DLD1 (cell line): ENCODE data around the gene RAPGEF1.

ENCODE experiments used
- in situ Hi-C: cut with HindIII; loops from 2 replicates; pipeline ENCODE4 v1.10.0; 2017; ENCODE audit warnings: low sequenced_read_pairs

The RAPGEF1 gene

DNA sequence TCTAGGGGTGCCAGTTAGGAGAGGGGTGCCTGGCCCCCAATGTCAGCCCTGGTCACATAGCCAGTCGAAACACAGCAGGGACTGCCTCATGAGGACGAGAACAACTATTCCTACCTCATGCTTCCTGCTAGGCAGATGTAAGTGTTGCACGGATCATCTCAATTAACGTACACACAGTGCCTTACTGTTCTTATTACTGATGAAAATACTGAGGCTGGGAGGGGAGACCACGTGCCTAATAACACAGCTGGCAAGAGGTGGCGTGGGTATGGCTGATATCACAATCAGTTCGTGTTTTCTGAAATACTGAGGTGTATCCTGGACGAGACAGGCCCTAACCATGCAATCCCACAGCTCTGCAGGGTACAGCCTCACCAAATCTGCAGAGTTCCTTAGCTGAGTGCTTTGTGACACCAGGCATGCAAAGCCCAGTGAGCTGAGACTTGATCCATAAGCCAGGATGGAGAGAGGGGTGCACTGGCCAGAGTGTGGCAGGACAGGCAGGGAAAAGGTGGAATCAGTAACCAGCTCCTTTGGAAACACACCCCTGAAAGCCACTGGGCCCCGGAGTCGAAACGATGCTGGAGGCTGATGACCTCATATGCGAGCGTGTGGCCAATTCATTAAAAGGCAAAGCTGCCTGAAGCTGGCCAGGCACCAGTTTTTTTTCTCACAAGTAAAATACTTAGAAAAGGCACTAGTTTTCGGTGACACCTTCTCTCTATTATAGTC, 130.6 kb downstream of the RAPGEF1 start:
- in situ Hi-C loops: no loop called here

DNA sequence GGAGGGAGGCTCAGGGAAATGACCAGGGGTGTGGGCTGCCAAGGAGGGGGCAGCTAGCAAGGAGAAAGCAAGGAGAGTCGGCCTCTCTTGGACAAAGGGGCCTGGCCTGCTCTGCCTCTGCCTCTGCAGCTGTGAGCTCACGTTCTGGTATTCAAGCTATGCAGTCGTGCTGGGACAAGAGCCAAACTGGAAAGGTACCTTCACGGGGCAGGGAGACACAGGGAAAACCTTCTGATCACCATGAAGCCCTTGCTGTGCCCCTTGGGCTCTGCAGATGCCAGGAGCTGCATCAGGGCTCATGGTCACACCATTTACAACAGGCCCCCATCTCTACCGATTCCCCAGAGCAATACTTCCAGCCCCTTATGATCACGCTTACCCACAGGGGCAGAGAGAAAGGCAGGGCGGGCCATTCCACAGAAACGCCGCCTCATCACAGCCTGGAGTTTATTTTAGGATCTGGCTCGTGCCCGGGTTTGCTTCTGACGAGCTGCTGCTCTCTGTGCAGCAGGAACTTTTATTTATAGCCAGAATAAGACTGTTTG, 131.3 kb downstream of the RAPGEF1 start:
- in situ Hi-C loops: no loop called here

DNA sequence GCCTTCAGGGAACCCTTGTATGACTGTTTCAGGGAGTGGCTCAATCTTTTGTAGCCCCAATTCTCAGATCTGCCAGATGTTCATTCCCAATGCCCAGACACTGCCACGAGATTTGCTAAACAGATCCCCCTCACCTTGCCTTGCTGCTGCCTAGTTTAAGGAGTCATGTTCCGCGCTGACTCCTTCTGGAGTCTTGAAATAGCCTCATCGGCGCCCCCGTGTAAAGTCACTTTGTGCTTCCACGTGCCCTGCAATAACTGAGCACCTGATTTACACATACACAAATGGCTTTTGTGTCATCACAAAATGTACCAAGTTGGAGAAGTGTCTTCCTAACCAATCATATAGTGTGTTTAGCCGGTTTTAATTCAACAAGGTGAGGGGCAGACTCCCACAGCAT, 132.3 kb downstream of the RAPGEF1 start:
- in situ Hi-C loops: no loop called here

DNA sequence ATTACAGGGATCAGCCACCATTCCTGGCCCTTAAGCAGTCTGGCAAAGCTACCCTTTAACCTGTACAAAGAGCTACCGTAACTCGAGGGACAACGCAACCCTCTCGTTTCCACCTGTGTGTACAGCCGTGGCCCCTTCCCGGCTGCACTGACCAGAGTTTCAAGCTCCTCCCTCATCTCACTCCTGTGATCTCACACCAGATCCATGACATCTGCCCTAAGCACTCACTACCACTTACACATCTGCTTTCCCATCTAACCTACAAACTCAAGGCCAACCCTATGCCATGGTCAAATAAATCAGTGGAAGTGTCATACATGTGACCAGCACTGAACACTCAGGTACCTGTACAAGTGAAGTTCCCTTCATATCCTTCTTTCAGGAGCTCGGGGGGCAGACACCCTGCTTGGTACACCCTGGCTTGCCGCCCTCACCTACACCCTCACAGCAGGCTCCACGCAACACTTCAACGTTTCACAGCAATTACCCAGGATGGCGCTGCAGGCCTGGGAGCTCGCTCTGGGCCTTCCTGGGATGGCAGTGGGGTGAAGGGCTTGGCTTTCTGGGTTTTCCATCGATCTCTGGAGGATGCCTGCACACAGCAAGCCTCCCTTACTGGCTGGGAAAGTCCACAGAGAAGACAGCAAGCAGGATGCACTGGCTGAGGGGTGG, 132.8 kb downstream of the RAPGEF1 start:
- in situ Hi-C loops: no loop called here

DNA sequence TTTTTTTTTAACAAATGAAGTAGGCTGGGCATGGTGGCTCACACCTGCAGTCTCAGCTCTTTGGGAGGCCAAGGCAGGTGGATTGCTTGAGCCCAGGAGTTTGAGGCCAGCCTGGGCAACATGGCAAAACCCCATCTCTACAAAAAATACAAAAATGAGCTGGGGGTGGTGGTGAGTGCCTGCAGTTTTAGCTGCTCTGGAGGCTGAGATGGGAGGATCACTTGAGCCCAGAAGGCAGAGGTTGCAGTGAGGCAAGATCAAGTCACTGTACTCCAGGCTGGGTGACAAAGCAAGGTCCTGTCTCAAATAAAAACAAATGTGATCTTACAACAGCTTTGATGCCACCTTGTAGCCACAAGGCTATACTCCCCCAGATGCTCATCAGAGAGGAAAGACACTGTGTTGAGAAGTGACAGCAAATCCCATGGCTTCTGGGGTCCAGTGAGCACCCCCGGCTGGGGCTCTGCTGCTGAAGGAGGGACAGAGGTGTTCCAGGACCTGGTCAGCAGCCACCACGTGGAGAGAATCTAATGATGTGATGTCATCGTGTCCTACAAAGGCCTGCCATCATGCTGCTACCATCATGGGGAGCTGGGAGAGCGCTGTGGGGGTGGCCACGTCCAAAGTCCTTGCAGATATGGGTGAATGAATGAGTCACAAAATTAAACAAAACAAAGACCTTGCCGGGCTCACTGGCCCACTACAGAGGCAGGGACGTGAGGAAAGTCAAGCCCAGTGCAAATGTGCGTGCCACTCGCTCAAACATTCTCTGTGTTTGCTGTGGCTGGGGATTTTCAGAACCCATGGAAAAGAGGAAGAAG, 133.9 kb downstream of the RAPGEF1 start:
- in situ Hi-C loops: no loop called here

DNA sequence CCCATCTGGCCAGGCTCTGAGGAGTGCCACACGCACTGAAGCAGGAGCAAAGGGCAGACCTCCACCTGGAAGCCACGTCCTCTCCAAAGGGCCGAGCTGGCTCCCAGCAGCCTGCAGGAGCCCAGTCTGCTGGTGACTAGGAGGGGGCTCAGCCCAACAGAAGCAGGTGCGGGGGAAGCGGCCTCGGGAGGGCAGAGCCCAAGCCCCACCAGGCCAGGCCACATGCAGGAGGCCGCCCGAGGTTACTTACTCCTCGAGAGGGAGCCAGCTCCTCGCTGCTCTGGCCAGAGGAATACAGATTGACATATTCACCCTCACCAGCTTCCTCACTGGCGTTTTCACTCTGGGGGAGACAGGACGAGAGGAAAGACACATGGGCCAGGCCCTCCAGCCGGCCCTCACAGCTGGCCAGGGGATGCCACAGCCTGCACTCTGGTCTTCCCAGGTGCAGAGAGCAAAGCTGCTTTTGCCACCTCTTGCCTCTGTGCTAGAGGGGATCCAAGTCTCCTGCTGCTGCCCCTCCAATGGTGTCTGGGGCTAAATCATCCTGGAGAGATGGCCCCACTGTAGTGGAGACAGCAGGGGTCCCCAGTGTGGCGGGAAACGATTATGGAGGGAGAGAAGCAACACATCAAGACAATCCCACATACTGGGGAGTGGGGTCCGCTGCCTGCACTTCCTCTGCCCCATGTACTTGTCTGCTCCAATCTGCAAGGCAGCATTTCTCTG, 136.0 kb downstream of the RAPGEF1 start:
- in situ Hi-C loops: no loop called here

DNA sequence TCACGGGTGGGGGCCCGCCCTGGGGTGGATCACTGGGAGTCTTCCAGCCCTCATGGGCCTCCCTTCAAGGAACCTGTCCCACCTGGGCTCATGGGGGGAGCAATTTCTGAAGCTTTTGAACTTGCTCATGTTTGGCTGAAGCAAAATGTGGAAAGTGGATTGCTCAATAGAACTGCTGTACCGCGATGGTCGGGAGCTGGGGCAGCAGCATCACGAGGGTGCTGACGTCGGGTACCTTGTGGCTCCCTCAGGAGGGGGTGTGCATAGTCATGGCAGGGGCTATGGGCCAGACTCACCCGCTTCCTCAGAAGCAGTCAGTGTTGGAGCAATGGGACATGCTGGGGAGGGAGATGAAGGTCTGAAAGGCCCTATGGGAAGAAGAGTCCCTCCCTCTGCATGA, 136.7 kb downstream of the RAPGEF1 start:
- in situ Hi-C loops: no loop called here

DNA sequence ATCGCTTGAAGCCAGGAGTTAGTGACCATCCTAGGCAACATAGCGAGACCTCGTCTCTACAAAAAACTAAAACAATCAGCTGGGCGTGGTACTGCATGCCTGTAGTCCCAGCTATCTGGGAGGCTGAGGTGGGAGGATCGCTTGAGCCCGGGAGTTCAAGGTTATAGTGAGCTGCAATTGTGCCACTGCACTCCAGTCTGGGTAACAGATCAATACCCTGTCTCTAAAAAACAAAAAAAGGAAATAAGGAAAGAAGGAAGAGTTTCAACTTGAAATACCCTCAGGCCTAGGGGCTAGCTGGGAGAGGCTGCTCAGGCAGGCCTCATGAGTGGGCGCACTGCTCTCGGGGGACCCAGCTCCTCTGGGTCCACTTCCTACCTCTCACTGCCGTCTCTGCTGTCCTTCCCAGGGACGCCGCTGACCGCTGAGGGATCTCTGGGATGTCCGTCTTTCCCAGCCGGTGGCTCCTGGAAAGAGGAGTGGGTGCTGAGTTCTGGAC, 138.1 kb downstream of the RAPGEF1 start:
- in situ Hi-C loops: no loop called here

DNA sequence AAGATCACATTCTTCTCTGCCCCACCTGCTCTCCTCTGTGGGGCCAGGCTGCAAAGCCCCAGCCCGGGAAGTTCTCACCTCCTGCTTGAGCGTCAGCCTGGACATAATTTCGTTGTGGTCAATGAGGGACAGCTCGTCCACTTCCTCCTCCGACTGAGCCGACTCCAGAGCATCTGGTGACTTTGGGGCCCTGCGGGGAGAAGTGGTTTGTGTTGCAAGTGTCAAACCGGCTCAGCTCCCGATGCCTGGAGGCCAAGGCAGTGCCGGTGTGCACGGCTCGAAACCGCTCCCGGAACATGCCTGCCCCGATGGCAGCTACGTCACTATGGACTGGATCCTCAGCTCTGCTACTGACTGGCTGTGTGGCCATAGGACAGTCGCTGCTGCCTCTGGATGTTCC, 141.8 kb downstream of the RAPGEF1 start:
- in situ Hi-C loops: no loop called here

DNA sequence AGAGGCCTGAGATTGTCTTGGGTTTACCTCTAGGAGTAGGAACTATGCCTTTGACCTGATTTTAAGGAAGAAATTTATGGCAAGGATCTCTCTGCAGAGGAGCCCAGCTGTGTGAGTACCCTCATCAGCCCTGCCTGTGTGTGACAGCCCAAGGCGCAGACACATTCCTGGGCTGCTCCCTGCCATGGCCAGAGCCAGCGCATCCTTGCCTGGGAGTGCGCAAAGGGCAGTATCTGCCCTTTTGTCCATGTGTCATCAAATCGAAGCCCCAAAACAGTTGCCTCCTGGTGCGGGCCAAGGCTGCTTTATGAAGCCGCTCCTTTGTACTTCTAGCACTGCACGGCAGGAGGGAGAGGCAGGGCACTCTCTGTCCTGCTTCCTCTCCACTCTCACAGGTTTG, 142.6 kb downstream of the RAPGEF1 start:
- in situ Hi-C loops: no loop called here

DNA sequence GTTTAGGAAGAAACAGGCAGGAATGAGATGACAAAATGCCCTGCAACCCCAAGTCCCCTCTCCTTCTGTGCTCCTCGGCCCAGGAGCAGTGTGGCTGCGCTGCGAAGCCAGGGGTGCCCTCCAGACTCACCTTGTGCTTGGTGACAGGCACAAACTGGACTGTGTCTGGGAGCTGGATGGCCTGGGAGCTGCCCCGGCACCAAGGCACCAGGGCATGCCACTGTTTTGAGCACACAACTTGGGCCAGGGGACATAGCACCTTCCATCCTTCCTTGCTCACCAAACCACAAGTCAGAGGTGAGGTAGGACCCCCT, 143.5 kb downstream of the RAPGEF1 start:
- in situ Hi-C loops: no loop called here

DNA sequence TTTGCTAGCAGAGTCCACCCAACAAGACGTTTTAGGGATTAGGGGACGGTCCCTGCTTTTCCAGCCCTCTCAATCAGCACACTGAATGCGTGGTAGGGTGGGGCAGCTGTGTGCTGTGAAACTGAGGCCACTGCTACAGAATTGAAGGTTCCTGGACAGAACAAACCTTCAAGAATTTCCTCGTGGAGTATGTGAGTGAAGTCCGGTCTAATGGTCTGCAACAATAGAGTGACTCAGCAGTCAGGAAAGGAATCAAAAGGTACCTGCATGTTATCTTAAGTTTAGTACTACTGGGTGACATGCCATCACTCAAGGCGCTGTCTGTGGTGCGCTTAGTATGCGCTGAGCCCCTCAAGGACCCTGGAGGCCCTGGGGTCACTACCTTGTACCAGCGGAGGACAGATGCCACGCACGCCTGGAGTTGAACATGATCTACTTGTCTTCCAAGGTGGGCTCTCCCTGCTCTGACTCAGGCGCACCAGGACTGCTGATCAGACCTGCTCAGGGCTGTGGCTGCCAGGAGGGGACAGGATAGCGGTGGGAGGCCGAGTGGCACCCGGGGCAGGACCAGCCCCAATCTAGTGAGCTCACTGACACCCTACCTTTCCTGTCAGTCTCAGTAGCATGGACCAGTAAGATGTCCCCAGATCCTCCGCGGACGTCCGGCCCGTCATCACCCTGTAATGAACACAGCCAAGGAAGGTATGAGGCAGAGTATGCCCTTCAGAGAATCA, 144.0 kb downstream of the RAPGEF1 start:
- in situ Hi-C loops: no loop called here

DNA sequence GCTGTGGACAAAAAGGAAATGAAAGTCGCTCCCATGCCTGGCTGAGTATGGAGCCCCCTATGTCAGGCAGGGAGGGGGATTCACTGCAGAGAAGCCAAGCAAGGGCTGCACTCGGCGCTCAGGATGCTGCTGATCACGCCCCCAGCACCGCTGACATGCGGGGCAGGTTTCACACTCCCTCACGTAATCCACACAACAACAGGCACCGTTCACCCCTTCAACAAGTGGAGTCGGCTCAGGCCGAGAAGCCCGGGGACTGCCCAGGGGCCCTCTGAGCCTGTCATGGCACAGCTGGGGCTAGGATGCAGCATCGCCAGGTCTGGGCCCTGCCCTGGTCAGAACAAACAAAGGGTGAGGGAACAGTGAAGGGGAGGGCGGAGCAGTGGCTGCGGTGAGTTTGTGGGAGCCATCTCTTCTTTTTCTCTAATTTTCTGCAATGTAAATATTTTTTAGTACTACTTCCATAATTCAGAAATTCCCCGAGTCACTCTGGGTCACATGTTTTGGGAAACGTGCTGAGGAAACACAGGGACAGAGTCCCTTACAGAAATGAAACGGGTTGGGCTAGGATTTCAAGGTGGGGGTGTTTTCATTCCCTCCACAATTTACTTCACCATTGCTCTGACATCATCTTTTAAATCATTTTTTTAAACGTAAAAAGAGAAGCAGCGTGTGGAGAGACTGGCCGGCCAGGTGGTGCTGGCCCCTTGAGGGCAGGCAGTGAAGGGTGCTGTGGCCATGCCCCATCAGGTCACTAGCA, 144.8 kb downstream of the RAPGEF1 start:
- in situ Hi-C loops: no loop called here

DNA sequence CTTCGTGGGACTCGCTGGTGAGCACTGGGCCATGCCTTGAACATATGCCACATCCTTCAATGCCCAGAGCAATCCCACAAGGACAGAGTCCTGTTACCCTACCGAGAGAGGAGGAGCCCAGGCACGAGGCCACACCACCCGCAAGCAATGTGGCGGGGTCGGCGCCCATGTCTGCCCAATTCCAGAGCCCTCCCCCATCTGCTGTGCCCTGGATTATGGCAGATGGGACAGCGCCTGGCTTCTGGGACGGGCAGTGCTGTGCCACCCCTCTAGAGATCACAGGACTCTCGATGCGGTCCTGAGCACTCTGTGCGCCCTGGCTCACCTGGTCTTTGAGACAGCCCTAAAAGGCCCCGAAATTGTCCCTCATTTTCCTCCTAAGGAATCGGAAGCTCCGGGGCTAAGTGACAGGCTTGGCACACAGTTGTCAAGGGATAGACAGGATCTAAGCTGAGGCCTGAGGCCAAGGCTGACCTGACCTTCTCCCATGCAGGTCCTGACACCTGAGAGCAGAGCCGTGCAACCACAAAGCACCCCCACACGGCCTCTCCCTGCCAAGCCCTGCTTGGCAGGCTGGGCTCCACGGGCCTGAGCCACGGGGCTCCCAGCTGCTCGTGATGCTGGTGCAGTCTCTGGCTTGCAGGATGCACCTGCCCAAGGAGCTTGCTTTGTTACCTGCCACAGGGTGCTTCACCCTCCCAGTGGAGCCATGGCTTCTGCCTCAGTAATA, 145.8 kb downstream of the RAPGEF1 start:
- in situ Hi-C loops: no loop called here

DNA sequence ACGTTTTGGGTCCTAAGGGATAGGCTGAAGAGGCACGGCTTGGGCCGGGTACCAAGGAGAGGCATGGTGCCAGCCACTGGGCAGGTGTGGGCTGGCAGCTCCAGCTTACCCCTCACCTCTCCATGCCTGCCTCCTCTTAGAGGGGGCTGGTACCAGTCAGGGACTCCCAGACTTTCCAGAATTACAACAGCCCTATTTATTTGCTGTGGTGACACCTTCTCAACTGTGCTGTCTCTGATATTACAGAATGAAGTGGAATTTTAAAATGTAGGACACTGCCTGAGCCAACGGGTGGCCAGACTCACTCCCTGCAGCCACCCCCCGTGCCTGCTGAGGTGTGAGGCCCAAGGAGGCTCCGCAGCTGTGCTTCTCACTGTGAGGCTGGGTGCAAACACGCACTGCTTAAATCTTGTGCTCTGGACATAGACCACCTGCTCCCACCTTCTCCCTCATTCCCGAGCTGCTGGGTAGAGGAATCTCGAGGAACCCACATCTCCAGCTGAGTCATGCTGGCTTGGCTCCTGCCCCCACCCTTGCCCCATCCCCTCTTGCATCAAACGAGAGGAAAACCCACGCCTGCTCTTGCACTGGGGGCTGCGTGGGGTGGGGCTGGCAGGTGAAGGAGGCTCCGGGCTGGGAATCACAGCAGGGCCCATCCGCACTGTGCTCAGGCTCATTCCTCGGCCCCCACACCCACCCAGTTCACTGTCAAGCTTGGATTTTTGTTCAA, 146.6 kb downstream of the RAPGEF1 start:
- in situ Hi-C loops: no loop called here

DNA sequence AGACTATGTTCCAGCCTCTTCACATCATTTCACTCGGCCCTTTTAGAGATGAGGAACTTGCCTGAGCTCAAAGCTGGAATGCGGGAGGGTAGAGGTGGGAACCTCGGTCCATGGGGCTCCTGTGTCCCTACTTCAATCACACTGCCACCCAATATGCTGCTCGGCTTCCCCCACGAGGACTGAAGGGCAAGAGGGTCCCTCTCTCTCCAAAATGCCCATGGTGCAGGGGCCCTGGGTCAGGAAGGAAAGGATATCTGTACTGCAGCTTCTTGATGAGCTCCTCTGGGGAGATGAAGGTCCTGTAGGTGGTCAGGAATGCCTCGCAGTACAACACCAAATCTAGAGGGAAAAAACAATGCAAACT, 148.0 kb downstream of the RAPGEF1 start:
- in situ Hi-C loops: no loop called here

DNA sequence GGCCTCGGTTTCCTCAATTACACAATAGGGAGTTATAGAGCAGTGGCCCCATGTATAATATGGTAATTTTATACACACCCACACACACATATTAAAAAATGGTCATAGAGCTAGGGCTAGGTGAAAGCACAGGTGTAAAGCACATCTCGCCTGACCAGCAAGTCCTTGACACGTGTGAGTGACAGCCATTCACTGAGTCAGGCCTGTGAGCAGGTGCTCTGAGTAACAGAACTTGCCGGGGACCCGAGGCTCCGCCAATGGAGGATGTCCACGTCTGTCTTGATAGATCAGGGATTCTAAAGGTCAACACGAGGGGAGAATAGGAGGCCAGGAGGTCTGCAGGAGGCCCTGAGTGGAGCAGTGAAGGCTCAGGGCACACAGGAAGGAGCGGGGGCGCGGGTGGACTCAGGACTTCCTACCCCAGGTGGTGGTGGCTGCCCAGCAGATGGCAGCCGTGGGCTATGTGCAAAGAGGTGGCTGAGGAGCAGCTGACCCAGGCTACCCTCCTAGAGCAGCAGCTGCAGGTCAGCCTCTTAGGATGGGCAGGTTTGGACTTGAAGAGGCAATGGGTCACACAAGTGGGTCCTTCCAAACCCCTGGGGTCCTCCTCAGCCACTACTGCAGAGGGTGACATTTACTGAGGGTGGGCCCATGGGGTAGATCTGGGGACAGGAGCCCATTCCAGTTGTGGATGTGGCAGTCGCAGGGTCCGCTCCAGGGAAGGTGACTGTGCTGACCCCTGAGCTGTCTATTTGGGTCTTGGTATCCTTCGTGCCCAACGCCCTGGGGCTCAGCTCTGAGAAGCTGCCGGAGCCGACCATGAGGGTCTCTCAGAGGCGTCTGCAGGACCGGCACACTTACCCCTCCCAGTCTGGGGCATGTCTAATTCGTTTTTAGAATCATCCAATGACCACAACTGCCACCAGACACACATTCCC, 148.7 kb downstream of the RAPGEF1 start:
- in situ Hi-C loops: no loop called here
